K562 (cell line): ENCODE measurements around the gene BANK1. TPM values are rescaled to one million over a fixed set of nuclear protein-coding genes. Genes with fewer than 3 reads are reported as not detected.

Experiments
- ATAC-seq: fragments of 200-7000 bp; cut with Tn5 transposase; 3 replicates; pipeline ENCODE4 v1.9.1; 2020; ENCODE audit warnings: moderate library complexity
- BruUV-seq: library from RNA; stranded (reverse); fragments of 400-500 nt; replicated peaks from 2 replicates; lab custom pipeline; 2021; lab: Mats Ljungman, UMichigan
- CTCF ChIA-PET: fragments of 300-600 bp; formaldehyde crosslinking; extraction: SDS; loops from one replicate; lab custom pipeline; 2021; ENCODE audit warnings: low intra/inter-chr PET ratio; lab: Yijun Ruan, JAX
- POLR2A ChIA-PET: fragments of 300-600, 350-650 bp; sonication (Branson Sonifier 250); formaldehyde crosslinking; extraction: SDS; loops from one replicate; lab custom pipeline; 2021; ENCODE audit warnings: antibody characterized with exemption, inconsistent platforms; lab: Yijun Ruan, JAX
- DNase-seq, 4 experiments: peaks; one replicate each; pipeline versions ENCODE4 v3.0.0 to v3.0.0-alpha.2; 2011 to 2018; ENCODE audit warnings: low spot score in 3 of 4, mixed read lengths in 3 of 4; ENCODE audit errors: extremely low read depth in 1 of 4
- FAIRE-seq: peaks from 2 replicates; lab custom pipeline; 2011; peaks lifted over from hg19 to GRCh38; lab: Jason Lieb, UNC
- H2AFZ ChIP-seq: 2 replicates; pipeline ENCODE4 v1.6.0; 2011; ENCODE audit warnings: low read depth, low read length, control low read depth, inconsistent platforms
- H3K27ac ChIP-seq: fragments of 200-600 bp; 3 replicates; pipeline ENCODE4 v1.8.0; 2011; ENCODE audit warnings: low read depth, mild to moderate bottlenecking, control low read depth, inconsistent platforms, low read length, moderate library complexity, mixed read lengths; ENCODE audit errors: extremely low read depth
- H3K27me3 ChIP-seq, 2 experiments: fragments of 300-600 bp in 1 of 2; 2 replicates in 1 of 2; 3 replicates in 1 of 2; pipeline versions ENCODE4 v1.6.0 to v1.8.0; 2011; ENCODE audit warnings: inconsistent platforms in 2 of 2, low read length in 2 of 2, mild to moderate bottlenecking in 1 of 2, mixed read lengths in 1 of 2, moderate library complexity in 1 of 2; ENCODE audit not compliant: control insufficient read depth in 2 of 2, insufficient read depth in 2 of 2
- H3K36me3 ChIP-seq: fragments of 300-600 bp; 3 replicates; pipeline ENCODE4 v1.8.0; 2011; ENCODE audit warnings: mild to moderate bottlenecking, low read length, inconsistent platforms; ENCODE audit not compliant: control insufficient read depth, insufficient read depth
- H3K4me1 ChIP-seq, 2 experiments: fragments of 200-600 bp in 1 of 2; replicated peaks in 1 of 2; 2 replicates in 1 of 2; 3 replicates in 1 of 2; pipeline versions ENCODE4 v1.5.1 to v1.8.0; 2011; ENCODE audit warnings: inconsistent platforms in 2 of 2, low read length in 2 of 2, mild to moderate bottlenecking in 1 of 2, mixed read lengths in 1 of 2, moderate library complexity in 1 of 2; ENCODE audit not compliant: control insufficient read depth in 2 of 2, insufficient read depth in 2 of 2
- H3K4me2 ChIP-seq: 2 replicates; pipeline ENCODE4 v1.6.1; 2011; ENCODE audit warnings: low read length, control low read depth, inconsistent platforms, mixed read lengths; ENCODE audit not compliant: insufficient read depth
- H3K4me3 ChIP-seq: fragments of 200-600 bp; sonication (generic), shearing (Covaris generic); 2 replicates; pipeline ENCODE4 v1.5.1; 2016; ENCODE audit warnings: control low read depth, inconsistent platforms
- H3K79me2 ChIP-seq: fragments of 200-600 bp; 3 replicates; pipeline ENCODE4 v1.8.0; 2011; ENCODE audit warnings: low read length, inconsistent platforms; ENCODE audit not compliant: control insufficient read depth, insufficient read depth
- H3K9ac ChIP-seq, 2 experiments: 2 replicates each; pipeline versions ENCODE4 v1.6.0 to v1.6.1; 2011; ENCODE audit warnings: low read depth in 2 of 2, low read length in 2 of 2, control low read depth in 1 of 2, inconsistent platforms in 1 of 2, mild to moderate bottlenecking in 1 of 2, mixed read lengths in 1 of 2; ENCODE audit not compliant: insufficient read depth in 1 of 2
- H3K9me1 ChIP-seq: one replicate; pipeline ENCODE4 v1.6.0; 2011; ENCODE audit warnings: inconsistent platforms, mild to moderate bottlenecking, low read length, moderate library complexity; ENCODE audit not compliant: control insufficient read depth, insufficient read depth
- H3K9me3 ChIP-seq: replicated peaks from 2 replicates; pipeline ENCODE4 v1.5.1; 2011; ENCODE audit warnings: low read depth, low read length, inconsistent platforms; ENCODE audit not compliant: control insufficient read depth, insufficient read depth
- H4K20me1 ChIP-seq: replicated peaks from 2 replicates; pipeline ENCODE4 v1.6.1; 2011; ENCODE audit warnings: low read length, inconsistent platforms, mixed read lengths; ENCODE audit not compliant: control insufficient read depth, insufficient read depth
- BCOR ChIP-seq: fragments of 450-650 bp; IDR thresholded peaks from 2 replicates; pipeline ENCODE4 v1.6.1; 2016
- BMI1 ChIP-seq: fragments of 150-350 bp; IDR thresholded peaks from 2 replicates; pipeline ENCODE4 v1.6.1; 2014; ENCODE audit warnings: low read length
- HSF4 ChIP-seq: fragments of 250-450 bp; sonication (Bioruptor Pico); IDR thresholded peaks from 2 replicates; pipeline ENCODE4 v2.1.2; 2022; ENCODE audit warnings: mild to moderate bottlenecking, moderate library complexity, borderline replicate concordance
- MTA2 ChIP-seq: fragments of 450-650 bp; IDR thresholded peaks from 2 replicates; pipeline ENCODE4 v1.6.1; 2016; ENCODE audit warnings: low read depth
- SIX5 ChIP-seq, 2 experiments: IDR thresholded peaks; 2 replicates each; pipeline ENCODE4 v1.6.1; 2011; ENCODE audit warnings: low read length in 2 of 2, borderline replicate concordance in 1 of 2, low read depth in 1 of 2, mild to moderate bottlenecking in 1 of 2, moderate library complexity in 1 of 2; ENCODE audit not compliant: insufficient read depth in 1 of 2
- ZBTB8A ChIP-seq: fragments of 450-650 bp; IDR thresholded peaks from 2 replicates; pipeline ENCODE4 v1.6.1; 2018; ENCODE audit warnings: mild to moderate bottlenecking, moderate library complexity; ENCODE audit not compliant: partially characterized antibody
- ZC3H4 ChIP-seq: sonication (generic); formaldehyde crosslinking; IDR thresholded peaks from 2 replicates; pipeline ENCODE4 v1.9.0; 2021; ENCODE audit warnings: missing genetic modification reagents, borderline replicate concordance
- ZC3H8 ChIP-seq: fragments of 450-650 bp; IDR thresholded peaks from 2 replicates; pipeline ENCODE4 v1.6.1; 2017
- ZFPM2 ChIP-seq: fragments of 250-450 bp; sonication (Bioruptor Pico); IDR thresholded peaks from 2 replicates; pipeline ENCODE4 v1.5.1; 2022; ENCODE audit warnings: mild to moderate bottlenecking
- ZNF384 ChIP-seq: IDR thresholded peaks from 2 replicates; pipeline ENCODE4 v1.6.1; 2012; ENCODE audit warnings: low read depth, low read length, improper control_type of control experiment
- WGBS: fragments of 100-300 bp; shearing (Covaris generic); methylation state at CpG from one replicate; pipeline ENCODE4 v1.1.6; 2016; ENCODE audit warnings: low coverage, mixed read lengths; ENCODE audit not compliant: insufficient coverage; ENCODE audit errors: missing lambda C conversion rate; 5-methylcytosine and 5-hydroxymethylcytosine counted together
- in situ Hi-C: fragments of 300-500 bp; cut with MboI; formaldehyde crosslinking; loops from 4 replicates; pipeline ENCODE4 v1.15.0; 2018; ENCODE audit warnings: inconsistent platforms, mixed read lengths
- intact Hi-C: fragments of 100-400 bp; cut with micrococcal nuclease; formaldehyde crosslinking; loops from 2 replicates; pipeline ENCODE4 v1.14.2; 2022
- polyA plus RNA-seq, 8 experiments: library from polyadenylated mRNA; depleted of rRNA in 4 of 8; stranded (reverse) in 5 of 8; unstranded in 3 of 8; fragments of >200 nt; fragmentation: Nextera tagmentation in 2 of 8; fragmentation: Illumina TruSeq in 1 of 8; extraction: Ambion mirVana in 2 of 8; extraction: Trizol in 1 of 8; gene quantifications; 2 replicates each; pipeline versions ENCODE4 v1.2.1 to v1.2.3, GENCODE V29; 2011 to 2014; ENCODE audit warnings: inconsistent platforms in 1 of 8, missing spikeins in 1 of 8
- total RNA-seq, 7 experiments: library from RNA; depleted of rRNA in 6 of 7; stranded (reverse); fragments of >200 nt in 6 of 7; fragmentation: Illumina TruSeq in 2 of 7; extraction: Trizol in 2 of 7; gene quantifications; 2 replicates each; pipeline versions ENCODE4 v1.2.1 to v1.2.3, GENCODE V29; 2011 to 2021; ENCODE audit warnings: low replicate concordance in 1 of 7
- TF ChIP-seq, protein P1 (sequence below): fragments of 450-650 bp; IDR thresholded peaks from 2 replicates; pipeline ENCODE4 v1.6.1; 2016; ENCODE audit warnings: mild to moderate bottlenecking, moderate library complexity
- TF ChIP-seq, protein P2 (sequence below): fragments of 250-450 bp; sonication (Bioruptor Pico); IDR thresholded peaks from 2 replicates; pipeline ENCODE4 v1.8.0; 2021; ENCODE audit warnings: moderate library complexity, mild to moderate bottlenecking, inconsistent platforms
- TF ChIP-seq, protein P3 (sequence below): fragments of 250-450 bp; sonication (Bioruptor Pico); IDR thresholded peaks from 2 replicates; pipeline ENCODE4 v1.8.0; 2021; ENCODE audit warnings: borderline replicate concordance, mild to moderate bottlenecking, moderate library complexity; ENCODE audit not compliant: poor library complexity, severe bottlenecking

The BANK1 gene
- total and polyA plus RNA-seq, 9 of the 15 experiments (the other 6 are each of a cell fraction or from before 2014, with no cell fraction given) = not detected

DNA sequence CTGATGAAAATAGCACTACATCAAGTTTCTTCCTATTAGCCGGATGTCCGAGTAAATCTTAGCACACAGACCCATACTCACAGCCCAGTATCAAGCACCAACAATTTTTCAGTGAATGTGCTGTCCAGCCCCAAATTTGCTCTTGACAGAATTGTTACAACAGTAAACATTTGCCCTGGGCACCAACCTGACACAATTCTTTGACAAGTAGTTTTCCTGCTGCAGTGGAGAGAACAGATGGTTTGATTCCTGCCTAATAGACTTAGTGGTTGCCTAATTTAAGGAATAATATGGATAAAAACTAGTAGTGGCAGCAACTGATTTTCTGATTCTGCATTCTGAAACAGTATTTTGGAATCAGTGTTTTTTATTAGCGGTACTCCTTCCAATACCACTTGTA lies 301.1 kb downstream of the BANK1 start:
- H3K9me3 ChIP-seq = no peaks in the 10 kb centered on the region
- in situ Hi-C loops = no loop called here
- no TSS peak for BruUV-seq
- TF ChIP-seq ZC3H8 (no peak), SIX5 (IDR thresholded peaks at IDR 0.05; ENCODE audit: borderline replicate concordance in 1 of 2, insufficient read depth in 1 of 2, low read depth in 1 of 2, low read length in 2 of 2) (no peak), BCOR (no peak), ZBTB8A (no peak), MTA2 (no peak), BMI1 (no peak), ZC3H4 (CRISPR knock-in tag) (no peak), ZFPM2 (CRISPR knock-in tag) (no peak), HSF4 (no peak), ZNF384 (no peak)
- TF ChIP-seq, protein P1, sequence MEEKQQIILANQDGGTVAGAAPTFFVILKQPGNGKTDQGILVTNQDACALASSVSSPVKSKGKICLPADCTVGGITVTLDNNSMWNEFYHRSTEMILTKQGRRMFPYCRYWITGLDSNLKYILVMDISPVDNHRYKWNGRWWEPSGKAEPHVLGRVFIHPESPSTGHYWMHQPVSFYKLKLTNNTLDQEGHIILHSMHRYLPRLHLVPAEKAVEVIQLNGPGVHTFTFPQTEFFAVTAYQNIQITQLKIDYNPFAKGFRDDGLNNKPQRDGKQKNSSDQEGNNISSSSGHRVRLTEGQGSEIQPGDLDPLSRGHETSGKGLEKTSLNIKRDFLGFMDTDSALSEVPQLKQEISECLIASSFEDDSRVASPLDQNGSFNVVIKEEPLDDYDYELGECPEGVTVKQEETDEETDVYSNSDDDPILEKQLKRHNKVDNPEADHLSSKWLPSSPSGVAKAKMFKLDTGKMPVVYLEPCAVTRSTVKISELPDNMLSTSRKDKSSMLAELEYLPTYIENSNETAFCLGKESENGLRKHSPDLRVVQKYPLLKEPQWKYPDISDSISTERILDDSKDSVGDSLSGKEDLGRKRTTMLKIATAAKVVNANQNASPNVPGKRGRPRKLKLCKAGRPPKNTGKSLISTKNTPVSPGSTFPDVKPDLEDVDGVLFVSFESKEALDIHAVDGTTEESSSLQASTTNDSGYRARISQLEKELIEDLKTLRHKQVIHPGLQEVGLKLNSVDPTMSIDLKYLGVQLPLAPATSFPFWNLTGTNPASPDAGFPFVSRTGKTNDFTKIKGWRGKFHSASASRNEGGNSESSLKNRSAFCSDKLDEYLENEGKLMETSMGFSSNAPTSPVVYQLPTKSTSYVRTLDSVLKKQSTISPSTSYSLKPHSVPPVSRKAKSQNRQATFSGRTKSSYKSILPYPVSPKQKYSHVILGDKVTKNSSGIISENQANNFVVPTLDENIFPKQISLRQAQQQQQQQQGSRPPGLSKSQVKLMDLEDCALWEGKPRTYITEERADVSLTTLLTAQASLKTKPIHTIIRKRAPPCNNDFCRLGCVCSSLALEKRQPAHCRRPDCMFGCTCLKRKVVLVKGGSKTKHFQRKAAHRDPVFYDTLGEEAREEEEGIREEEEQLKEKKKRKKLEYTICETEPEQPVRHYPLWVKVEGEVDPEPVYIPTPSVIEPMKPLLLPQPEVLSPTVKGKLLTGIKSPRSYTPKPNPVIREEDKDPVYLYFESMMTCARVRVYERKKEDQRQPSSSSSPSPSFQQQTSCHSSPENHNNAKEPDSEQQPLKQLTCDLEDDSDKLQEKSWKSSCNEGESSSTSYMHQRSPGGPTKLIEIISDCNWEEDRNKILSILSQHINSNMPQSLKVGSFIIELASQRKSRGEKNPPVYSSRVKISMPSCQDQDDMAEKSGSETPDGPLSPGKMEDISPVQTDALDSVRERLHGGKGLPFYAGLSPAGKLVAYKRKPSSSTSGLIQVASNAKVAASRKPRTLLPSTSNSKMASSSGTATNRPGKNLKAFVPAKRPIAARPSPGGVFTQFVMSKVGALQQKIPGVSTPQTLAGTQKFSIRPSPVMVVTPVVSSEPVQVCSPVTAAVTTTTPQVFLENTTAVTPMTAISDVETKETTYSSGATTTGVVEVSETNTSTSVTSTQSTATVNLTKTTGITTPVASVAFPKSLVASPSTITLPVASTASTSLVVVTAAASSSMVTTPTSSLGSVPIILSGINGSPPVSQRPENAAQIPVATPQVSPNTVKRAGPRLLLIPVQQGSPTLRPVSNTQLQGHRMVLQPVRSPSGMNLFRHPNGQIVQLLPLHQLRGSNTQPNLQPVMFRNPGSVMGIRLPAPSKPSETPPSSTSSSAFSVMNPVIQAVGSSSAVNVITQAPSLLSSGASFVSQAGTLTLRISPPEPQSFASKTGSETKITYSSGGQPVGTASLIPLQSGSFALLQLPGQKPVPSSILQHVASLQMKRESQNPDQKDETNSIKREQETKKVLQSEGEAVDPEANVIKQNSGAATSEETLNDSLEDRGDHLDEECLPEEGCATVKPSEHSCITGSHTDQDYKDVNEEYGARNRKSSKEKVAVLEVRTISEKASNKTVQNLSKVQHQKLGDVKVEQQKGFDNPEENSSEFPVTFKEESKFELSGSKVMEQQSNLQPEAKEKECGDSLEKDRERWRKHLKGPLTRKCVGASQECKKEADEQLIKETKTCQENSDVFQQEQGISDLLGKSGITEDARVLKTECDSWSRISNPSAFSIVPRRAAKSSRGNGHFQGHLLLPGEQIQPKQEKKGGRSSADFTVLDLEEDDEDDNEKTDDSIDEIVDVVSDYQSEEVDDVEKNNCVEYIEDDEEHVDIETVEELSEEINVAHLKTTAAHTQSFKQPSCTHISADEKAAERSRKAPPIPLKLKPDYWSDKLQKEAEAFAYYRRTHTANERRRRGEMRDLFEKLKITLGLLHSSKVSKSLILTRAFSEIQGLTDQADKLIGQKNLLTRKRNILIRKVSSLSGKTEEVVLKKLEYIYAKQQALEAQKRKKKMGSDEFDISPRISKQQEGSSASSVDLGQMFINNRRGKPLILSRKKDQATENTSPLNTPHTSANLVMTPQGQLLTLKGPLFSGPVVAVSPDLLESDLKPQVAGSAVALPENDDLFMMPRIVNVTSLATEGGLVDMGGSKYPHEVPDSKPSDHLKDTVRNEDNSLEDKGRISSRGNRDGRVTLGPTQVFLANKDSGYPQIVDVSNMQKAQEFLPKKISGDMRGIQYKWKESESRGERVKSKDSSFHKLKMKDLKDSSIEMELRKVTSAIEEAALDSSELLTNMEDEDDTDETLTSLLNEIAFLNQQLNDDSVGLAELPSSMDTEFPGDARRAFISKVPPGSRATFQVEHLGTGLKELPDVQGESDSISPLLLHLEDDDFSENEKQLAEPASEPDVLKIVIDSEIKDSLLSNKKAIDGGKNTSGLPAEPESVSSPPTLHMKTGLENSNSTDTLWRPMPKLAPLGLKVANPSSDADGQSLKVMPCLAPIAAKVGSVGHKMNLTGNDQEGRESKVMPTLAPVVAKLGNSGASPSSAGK = no peak
- TF ChIP-seq, protein P2, sequence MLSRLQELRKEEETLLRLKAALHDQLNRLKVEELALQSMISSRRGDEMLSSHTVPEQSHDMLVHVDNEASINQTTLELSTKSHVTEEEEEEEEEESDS = no peak
- TF ChIP-seq, protein P3, sequence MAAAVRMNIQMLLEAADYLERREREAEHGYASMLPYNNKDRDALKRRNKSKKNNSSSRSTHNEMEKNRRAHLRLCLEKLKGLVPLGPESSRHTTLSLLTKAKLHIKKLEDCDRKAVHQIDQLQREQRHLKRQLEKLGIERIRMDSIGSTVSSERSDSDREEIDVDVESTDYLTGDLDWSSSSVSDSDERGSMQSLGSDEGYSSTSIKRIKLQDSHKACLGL = no peak

More for the DNA sequence above, 301.1 kb downstream of the BANK1 start:
- Histone ChIP-seq H2AFZ (no peak overlapping the region), H3K4me2 (no peak overlapping the region), H3K4me3 (no peak overlapping the region), H3K9ac (no peak overlapping the region), H4K20me1 (no peaks in the 10 kb centered on the region), H3K9me1 (no peaks in the 10 kb centered on the region), H3K27me3 (no peaks in the 10 kb centered on the region), H3K27ac (no peak overlapping the region), H3K4me1 (no peaks in the 10 kb centered on the region), H3K36me3 (no peaks in the 10 kb centered on the region), H3K79me2 (no peaks in the 10 kb centered on the region)
- intact Hi-C loops = no loop called here
- ChIA-PET POLR2A (no interaction called here), CTCF (no interaction called here)
- FAIRE-seq = no peak
- no peak for DNase-seq
- ATAC-seq = no peak
- WGBS = 0% methylated on average over 3 of the region's 3 CpGs
